NCI-H2227 (cell line): ENCODE data around the gene EIF4B.

Experiments used
- DNase-seq: peaks from one replicate; lab custom pipeline; 2025; ENCODE audit not compliant: unreplicated experiment; lab: John Stamatoyannopoulos, UW

Gene EIF4B

DNA sequence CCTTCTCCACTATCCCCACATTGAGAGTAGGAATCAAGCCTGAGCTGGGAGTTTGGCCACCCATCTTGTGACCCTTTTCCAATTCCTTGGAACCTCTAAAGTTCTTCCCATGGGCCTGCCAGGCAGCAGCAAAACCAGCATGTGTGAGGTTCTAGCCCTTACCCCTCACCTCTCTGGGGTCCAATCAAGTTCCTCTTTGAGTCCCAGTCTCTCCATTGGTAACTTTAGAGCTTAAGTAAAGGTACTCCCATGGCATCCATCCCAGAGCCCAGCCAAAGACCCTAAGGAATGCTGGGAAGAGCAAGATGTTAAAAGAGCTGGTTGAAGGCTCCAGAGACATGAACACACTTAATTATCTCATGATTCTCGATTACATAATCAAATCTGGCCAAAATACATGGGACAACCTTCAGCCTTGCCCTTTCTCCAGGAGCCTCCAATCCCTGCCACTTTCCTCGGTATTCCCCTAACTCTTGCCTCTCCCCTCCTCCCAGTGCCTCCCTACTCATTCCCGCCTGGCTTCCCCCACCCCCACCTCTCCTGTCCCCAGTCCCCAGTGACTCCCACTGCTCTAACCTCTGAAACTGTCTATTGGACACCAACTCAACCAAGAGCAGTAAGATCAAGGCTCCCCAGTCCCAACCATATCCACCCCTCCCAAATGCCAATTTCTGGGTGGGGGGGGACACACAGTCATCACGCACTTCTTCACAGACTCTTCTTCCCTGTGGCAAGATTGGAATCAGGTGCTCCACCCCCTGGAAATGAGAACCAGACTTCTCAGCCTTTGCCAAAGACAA lies 38.8 kb downstream of the EIF4B start:
- no peak for DNase-seq

GRCh38 chr12:53045696-53046045 lies 39.4 kb downstream of the EIF4B start:
- no peak for DNase-seq

GRCh38 chr12:53046655-53047220 lies 40.5 kb downstream of the EIF4B start:
- DNase-seq: no peak

GRCh38 chr12:53047221-53048032 lies 41.2 kb downstream of the EIF4B start:
- DNase-seq: peak; percentile 75

GRCh38 chr12:53048033-53048779 lies 42.0 kb downstream of the EIF4B start:
- DNase-seq: no peak

DNA sequence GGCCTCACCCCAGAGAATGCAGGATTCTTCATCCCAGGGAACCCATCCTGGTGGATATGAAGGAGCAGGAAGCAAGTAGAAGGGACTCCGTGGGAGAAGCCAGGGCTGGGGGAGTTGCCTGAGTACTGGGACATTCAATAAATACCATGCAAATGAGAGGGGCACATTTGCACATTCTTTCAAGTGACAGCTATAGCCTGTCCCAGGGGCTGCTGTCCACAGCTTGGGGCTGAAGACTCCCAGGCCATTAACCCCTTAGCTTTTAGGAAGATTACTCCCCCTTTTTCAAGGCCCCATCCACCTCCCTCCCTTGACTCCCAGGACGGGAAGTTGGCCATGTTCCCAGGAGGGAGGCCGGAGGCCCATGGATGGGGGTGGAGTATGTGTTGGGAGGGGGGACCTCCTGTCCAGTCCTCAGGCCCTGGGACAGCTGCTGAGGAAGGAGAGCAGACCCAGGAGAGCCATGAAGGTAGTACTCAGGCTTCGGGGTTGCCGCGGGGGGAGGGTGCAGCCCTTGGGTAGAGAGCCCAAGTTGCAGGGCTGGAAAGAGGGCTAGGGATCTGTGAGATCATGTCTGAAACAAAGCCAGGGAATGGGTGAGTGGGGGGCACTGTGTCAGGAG lies 42.6 kb downstream of the EIF4B start:
- no peak for DNase-seq

DNA sequence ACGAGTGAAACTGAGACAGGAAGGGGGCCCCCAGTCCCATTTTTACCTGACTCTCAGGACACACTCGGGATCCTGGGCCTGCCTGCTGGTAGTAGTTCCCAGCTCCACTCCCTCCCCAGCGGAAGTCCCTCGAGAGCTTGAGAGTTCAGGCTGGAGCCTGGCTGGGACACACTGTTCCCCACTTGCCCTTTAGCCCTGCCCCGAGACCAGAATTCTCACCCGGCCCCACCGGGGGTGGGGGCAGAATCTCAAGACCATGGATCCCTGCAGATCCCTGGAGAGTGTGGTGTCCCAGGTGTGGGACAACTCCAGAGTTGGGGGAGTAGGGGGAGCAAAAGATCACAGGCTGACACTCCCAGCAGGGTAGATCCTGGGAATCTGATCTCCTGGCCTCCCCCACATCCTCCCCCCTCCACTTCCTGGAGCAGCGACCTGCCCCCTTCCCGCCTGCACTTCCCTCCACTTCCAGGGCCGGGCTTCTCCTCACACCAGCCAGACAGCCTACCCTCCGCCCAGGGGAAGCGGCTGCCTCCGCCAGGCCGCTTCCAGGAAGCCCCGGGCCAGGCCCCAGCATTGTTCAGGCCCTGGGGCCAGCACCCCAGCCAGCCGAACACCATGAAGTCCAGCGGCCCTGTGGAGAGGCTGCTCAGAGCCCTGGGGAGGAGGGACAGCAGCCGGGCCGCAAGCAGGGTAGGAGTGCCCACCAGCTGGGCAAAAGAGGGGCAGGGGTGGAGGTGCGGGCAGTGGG lies 43.5 kb downstream of the EIF4B start, which contains the start of gene TNS2:
Gene TNS2 (plus strand): TSS at position 495 of the 748 bp plus-strand sequence. CDS start 121 bp downstream, at position 616.
- DNase-seq: no peak

GRCh38 chr12:53050426-53051057 lies 44.3 kb downstream of the EIF4B start:
- no peak for DNase-seq

- no peak for DNase-seq
These were observed 45.0 kb downstream of the EIF4B start for GRCh38 chr12:53051058-53051880.

GRCh38 chr12:53051881-53052412 lies 45.7 kb downstream of the EIF4B start:
- DNase-seq: no peak

GRCh38 chr12:53052419-53053217 lies 46.4 kb downstream of the EIF4B start:
- DNase-seq: no peak

GRCh38 chr12:53053218-53054111 lies 47.2 kb downstream of the EIF4B start:
- DNase-seq: peak; percentile 29

- DNase-seq: peak; percentile 94
These were observed 48.0 kb downstream of the EIF4B start for GRCh38 chr12:53054112-53054878.

- DNase-seq: no peak
These were observed 49.4 kb downstream of the EIF4B start for GRCh38 chr12:53055471-53056266.

DNA sequence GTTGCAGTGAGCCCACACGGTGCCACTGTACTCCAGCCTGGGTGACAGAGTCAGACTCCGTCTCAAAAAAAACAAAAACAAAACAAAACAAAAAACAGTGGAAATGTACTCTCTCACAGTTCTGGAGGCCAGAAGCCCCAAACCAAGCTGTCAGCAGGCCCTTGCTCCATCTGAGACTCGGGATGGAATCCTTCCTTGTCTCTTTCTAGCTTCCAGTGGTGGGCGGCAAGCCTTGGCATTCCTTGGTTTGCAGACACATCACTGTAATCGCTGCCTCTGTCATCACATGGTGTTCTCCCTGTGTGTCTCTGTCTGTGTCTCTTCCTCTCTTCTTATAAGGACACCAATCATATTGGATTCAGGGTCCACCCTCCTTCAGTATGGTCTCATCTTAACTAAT lies 50.0 kb downstream of the EIF4B start:
- no peak for DNase-seq
